H1 (cell line): ENCODE data around the gene CAPN15. TPM values are rescaled to one million over a fixed set of nuclear protein-coding genes. Genes with fewer than 3 reads are reported as not detected.

Source experiments
- polyA plus RNA-seq, 7 experiments: library from polyadenylated mRNA; depleted of rRNA in 3 of 7; stranded (reverse) in 5 of 7; unstranded in 2 of 7; fragments of >200 nt in 5 of 7; fragments of 200-250 nt in 2 of 7; gene quantifications; 1 replicate in 5 of 7; 2 replicates in 1 of 7; 4 replicates in 1 of 7; pipeline versions ENCODE4 v1.2.1 to v1.2.3, GENCODE V29; 2011 to 2013; ENCODE audit warnings: missing spikeins in 2 of 7, mixed read lengths in 2 of 7
- total RNA-seq: library from RNA; stranded (reverse); fragmentation: NEBNext Ultra II Directional; extraction: Animal tissue kit (Norgen Biotek cat#: 25700); gene quantifications from 2 replicates; pipeline ENCODE4 v1.2.1, GENCODE V29; 2021
- TF ChIP-seq, protein P1 (sequence below): fragments of 300-600 bp; sonication (generic); IDR thresholded peaks from 2 replicates; pipeline ENCODE4 v1.7.1; 2012; ENCODE audit warnings: low read length, moderate library complexity, mild to moderate bottlenecking, inconsistent platforms; ENCODE audit not compliant: insufficient replicate concordance

Gene CAPN15
- total and polyA plus RNA-seq, 2 of the 8 experiments (the other 6 are each of a cell fraction or from before 2014, with no cell fraction given): 38.9 to 76.9 TPM

DNA sequence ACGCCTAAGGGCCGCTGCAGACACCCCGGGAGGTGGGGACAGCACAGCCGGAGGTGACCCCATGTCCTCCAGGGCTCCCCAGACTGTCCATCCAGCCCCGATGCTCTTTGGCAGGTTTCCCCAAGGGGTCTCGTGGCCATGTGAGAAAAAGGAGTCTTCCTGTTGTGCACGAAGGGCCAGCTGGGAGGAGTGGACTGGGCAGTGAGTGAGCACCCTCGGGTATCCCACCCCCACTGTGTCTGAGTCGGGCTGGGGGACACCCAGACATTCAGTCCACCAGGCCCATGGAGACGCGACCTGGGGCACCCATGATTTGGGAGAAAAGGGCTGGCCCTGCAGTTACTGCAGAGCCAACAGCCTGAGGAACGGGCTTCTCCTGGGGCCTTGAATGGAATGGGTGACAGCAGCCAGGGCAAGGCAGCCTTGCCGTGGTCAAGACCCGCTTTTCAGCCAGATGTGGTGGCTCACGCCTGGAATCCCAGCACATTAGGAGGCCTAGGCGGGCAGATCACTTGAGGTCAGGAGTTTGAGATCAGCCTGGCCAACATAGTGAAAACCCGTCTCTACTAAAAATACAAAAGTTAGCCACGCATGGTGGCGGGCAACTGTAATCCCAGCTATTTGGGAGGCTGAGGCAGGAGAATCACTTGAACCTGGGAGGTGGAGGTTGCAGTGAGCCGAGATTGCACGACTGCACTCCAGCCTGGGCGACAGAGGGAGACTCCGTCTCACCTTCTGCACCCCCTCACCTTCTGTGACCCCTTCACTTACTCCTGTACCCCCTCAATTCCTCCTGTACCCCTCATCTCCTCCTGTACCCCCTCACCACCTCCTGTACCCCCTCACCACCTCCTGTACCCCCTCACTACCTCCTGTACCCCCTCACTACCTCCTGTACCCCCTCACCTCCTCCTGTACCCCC, 24.1 kb upstream of the CAPN15 start (continued):
- TF ChIP-seq, protein P1, sequence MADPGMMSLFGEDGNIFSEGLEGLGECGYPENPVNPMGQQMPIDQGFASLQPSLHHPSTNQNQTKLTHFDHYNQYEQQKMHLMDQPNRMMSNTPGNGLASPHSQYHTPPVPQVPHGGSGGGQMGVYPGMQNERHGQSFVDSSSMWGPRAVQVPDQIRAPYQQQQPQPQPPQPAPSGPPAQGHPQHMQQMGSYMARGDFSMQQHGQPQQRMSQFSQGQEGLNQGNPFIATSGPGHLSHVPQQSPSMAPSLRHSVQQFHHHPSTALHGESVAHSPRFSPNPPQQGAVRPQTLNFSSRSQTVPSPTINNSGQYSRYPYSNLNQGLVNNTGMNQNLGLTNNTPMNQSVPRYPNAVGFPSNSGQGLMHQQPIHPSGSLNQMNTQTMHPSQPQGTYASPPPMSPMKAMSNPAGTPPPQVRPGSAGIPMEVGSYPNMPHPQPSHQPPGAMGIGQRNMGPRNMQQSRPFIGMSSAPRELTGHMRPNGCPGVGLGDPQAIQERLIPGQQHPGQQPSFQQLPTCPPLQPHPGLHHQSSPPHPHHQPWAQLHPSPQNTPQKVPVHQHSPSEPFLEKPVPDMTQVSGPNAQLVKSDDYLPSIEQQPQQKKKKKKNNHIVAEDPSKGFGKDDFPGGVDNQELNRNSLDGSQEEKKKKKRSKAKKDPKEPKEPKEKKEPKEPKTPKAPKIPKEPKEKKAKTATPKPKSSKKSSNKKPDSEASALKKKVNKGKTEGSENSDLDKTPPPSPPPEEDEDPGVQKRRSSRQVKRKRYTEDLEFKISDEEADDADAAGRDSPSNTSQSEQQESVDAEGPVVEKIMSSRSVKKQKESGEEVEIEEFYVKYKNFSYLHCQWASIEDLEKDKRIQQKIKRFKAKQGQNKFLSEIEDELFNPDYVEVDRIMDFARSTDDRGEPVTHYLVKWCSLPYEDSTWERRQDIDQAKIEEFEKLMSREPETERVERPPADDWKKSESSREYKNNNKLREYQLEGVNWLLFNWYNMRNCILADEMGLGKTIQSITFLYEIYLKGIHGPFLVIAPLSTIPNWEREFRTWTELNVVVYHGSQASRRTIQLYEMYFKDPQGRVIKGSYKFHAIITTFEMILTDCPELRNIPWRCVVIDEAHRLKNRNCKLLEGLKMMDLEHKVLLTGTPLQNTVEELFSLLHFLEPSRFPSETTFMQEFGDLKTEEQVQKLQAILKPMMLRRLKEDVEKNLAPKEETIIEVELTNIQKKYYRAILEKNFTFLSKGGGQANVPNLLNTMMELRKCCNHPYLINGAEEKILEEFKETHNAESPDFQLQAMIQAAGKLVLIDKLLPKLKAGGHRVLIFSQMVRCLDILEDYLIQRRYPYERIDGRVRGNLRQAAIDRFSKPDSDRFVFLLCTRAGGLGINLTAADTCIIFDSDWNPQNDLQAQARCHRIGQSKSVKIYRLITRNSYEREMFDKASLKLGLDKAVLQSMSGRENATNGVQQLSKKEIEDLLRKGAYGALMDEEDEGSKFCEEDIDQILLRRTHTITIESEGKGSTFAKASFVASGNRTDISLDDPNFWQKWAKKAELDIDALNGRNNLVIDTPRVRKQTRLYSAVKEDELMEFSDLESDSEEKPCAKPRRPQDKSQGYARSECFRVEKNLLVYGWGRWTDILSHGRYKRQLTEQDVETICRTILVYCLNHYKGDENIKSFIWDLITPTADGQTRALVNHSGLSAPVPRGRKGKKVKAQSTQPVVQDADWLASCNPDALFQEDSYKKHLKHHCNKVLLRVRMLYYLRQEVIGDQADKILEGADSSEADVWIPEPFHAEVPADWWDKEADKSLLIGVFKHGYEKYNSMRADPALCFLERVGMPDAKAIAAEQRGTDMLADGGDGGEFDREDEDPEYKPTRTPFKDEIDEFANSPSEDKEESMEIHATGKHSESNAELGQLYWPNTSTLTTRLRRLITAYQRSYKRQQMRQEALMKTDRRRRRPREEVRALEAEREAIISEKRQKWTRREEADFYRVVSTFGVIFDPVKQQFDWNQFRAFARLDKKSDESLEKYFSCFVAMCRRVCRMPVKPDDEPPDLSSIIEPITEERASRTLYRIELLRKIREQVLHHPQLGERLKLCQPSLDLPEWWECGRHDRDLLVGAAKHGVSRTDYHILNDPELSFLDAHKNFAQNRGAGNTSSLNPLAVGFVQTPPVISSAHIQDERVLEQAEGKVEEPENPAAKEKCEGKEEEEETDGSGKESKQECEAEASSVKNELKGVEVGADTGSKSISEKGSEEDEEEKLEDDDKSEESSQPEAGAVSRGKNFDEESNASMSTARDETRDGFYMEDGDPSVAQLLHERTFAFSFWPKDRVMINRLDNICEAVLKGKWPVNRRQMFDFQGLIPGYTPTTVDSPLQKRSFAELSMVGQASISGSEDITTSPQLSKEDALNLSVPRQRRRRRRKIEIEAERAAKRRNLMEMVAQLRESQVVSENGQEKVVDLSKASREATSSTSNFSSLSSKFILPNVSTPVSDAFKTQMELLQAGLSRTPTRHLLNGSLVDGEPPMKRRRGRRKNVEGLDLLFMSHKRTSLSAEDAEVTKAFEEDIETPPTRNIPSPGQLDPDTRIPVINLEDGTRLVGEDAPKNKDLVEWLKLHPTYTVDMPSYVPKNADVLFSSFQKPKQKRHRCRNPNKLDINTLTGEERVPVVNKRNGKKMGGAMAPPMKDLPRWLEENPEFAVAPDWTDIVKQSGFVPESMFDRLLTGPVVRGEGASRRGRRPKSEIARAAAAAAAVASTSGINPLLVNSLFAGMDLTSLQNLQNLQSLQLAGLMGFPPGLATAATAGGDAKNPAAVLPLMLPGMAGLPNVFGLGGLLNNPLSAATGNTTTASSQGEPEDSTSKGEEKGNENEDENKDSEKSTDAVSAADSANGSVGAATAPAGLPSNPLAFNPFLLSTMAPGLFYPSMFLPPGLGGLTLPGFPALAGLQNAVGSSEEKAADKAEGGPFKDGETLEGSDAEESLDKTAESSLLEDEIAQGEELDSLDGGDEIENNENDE: no peak
